Measurements from ENCODE around the gene ASTN2. TPM values are rescaled to one million over a fixed set of nuclear protein-coding genes. Genes with fewer than 3 reads are reported as not detected.
A peak's percentile ranks its signal among the peaks of the same experiment; 100 is the strongest.

Gene ASTN2
- total RNA-seq, 1 donor from 2014 or later, result 12.2 TPM

DNA sequence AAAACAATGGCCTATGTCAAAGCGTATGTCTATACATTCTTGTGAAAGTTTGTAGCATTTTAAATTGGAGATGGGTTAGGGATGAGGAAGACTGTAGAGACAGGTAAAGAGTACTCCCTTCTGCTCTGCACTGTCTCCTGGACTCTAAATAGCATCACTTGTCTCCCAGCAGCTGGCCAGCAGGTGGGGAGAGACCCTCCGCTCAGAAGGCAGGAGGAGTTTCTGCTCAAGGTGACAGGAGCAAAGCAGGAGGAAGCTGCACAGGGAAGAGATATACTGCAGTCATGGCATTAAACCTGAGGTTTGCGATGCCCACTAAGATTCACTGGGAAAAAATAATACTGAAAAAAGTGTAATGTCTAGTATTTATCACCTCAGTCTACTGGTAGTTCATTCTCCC lies 10.7 kb upstream of the ASTN2 start:
- H3K27me3 ChIP-seq (ENCODE audit: control insufficient read depth, insufficient read depth, low read length), result no peaks in the 10 kb centered on the region
- no peaks in the 10 kb centered on the region for H3K36me3 ChIP-seq (ENCODE audit: control insufficient read depth, insufficient read depth, low read length)
- DNase-seq (ENCODE audit: low read depth), result no peak
- TF ChIP-seq, protein P1, sequence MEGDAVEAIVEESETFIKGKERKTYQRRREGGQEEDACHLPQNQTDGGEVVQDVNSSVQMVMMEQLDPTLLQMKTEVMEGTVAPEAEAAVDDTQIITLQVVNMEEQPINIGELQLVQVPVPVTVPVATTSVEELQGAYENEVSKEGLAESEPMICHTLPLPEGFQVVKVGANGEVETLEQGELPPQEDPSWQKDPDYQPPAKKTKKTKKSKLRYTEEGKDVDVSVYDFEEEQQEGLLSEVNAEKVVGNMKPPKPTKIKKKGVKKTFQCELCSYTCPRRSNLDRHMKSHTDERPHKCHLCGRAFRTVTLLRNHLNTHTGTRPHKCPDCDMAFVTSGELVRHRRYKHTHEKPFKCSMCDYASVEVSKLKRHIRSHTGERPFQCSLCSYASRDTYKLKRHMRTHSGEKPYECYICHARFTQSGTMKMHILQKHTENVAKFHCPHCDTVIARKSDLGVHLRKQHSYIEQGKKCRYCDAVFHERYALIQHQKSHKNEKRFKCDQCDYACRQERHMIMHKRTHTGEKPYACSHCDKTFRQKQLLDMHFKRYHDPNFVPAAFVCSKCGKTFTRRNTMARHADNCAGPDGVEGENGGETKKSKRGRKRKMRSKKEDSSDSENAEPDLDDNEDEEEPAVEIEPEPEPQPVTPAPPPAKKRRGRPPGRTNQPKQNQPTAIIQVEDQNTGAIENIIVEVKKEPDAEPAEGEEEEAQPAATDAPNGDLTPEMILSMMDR (IDR thresholded peaks at IDR 0.05; ENCODE audit: insufficient read depth, low read length, poor library complexity, severe bottlenecking), result no peak
- no peak overlapping the region for H3K4me3 ChIP-seq (ENCODE audit: low read depth, low read length)

- Histone ChIP-seq H3K36me3 (ENCODE audit: control insufficient read depth, insufficient read depth, low read length) (no peaks in the 10 kb centered on the region), H3K27me3 (ENCODE audit: control insufficient read depth, insufficient read depth, low read length) (no peaks in the 10 kb centered on the region), H3K4me3 (ENCODE audit: low read depth, low read length) (no peak overlapping the region)
- TF ChIP-seq, protein P1 (IDR thresholded peaks at IDR 0.05; ENCODE audit: insufficient read depth, low read length, poor library complexity, severe bottlenecking), result no peak
- DNase-seq (ENCODE audit: low read depth), result no peak
Measured at GRCh38 chr9:117424291-117424690, 9.4 kb upstream of the ASTN2 start.

- Histone ChIP-seq H3K4me3 (ENCODE audit: low read depth, low read length) (no peak overlapping the region), H3K36me3 (ENCODE audit: control insufficient read depth, insufficient read depth, low read length) (no peaks in the 10 kb centered on the region), H3K27me3 (ENCODE audit: control insufficient read depth, insufficient read depth, low read length) (peaks cover 29% of the 10 kb centered on the region)
- TF ChIP-seq, protein P1 (IDR thresholded peaks at IDR 0.05; ENCODE audit: insufficient read depth, low read length, poor library complexity, severe bottlenecking), result no peak
- no peak for DNase-seq (ENCODE audit: low read depth)
Measured at GRCh38 chr9:117418111-117418510, 3.3 kb upstream of the ASTN2 start.

- no peaks in the 10 kb centered on the region for H3K36me3 ChIP-seq (ENCODE audit: control insufficient read depth, insufficient read depth, low read length)
- TF ChIP-seq, protein P1 (IDR thresholded peaks at IDR 0.05; ENCODE audit: insufficient read depth, low read length, poor library complexity, severe bottlenecking), result no peak
- no peak overlapping the region for H3K4me3 ChIP-seq (ENCODE audit: low read depth, low read length)
- DNase-seq (ENCODE audit: low read depth), result no peak
- peaks cover 42% of the 10 kb centered on the region for H3K27me3 ChIP-seq (ENCODE audit: control insufficient read depth, insufficient read depth, low read length)
Measured at GRCh38 chr9:117416856-117417255, 2.0 kb upstream of the ASTN2 start.

GRCh38 chr9:117415358-117415914 lies 579 bp upstream of the ASTN2 start:
- no peak for DNase-seq (ENCODE audit: low read depth)
- peaks cover 42% of the 10 kb centered on the region for H3K27me3 ChIP-seq (ENCODE audit: control insufficient read depth, insufficient read depth, low read length)
- TF ChIP-seq, protein P1 (IDR thresholded peaks at IDR 0.05; ENCODE audit: insufficient read depth, low read length, poor library complexity, severe bottlenecking), result no peak
- H3K4me3 ChIP-seq (ENCODE audit: low read depth, low read length), result no peak overlapping the region
- H3K36me3 ChIP-seq (ENCODE audit: control insufficient read depth, insufficient read depth, low read length), result no peaks in the 10 kb centered on the region

GRCh38 chr9:117414220-117414905 lies 494 bp downstream of the ASTN2 start:
- TF ChIP-seq, protein P1 (IDR thresholded peaks at IDR 0.05; ENCODE audit: insufficient read depth, low read length, poor library complexity, severe bottlenecking), result no peak
- Histone ChIP-seq H3K36me3 (ENCODE audit: control insufficient read depth, insufficient read depth, low read length) (no peaks in the 10 kb centered on the region), H3K27me3 (ENCODE audit: control insufficient read depth, insufficient read depth, low read length) (peaks cover 42% of the 10 kb centered on the region), H3K4me3 (ENCODE audit: low read depth, low read length) (peak overlapping the region; percentile 43)
- DNase-seq (ENCODE audit: low read depth), result no peak
